MV-4-11 (cell line): ENCODE measurements around the gene AP3S1.
"Not testable (repeated sequence)": the region's sequence is repeated elsewhere in the genome, so short reads cannot be mapped to it uniquely, and the experiment has no call there.

Experiments
- DNase-seq: peaks from one replicate; lab custom pipeline; 2025; lab: John Stamatoyannopoulos, UW

AP3S1 gene

GRCh38 chr5:115841382-115842088 is at the start of gene AP3S1, which contains the start of gene ATG12:
TSS of gene AP3S1 (plus strand) at chr5:115841935. CDS start at chr5:115842038, 103 bp downstream.
TSS of gene ATG12 (minus strand) at chr5:115841565. CDS start at chr5:115841552, 13 bp downstream.
- DNase-seq, result peak; percentile 91

- DNase-seq, result no peak
Observed at GRCh38 chr5:115795700-115796099, 46.0 kb upstream of the AP3S1 start.

- no peak for DNase-seq
Observed at GRCh38 chr5:115796656-115797055, 45.1 kb upstream of the AP3S1 start.

GRCh38 chr5:115798252-115798651 is 43.5 kb upstream of the AP3S1 start:
- DNase-seq, result no peak

DNA sequence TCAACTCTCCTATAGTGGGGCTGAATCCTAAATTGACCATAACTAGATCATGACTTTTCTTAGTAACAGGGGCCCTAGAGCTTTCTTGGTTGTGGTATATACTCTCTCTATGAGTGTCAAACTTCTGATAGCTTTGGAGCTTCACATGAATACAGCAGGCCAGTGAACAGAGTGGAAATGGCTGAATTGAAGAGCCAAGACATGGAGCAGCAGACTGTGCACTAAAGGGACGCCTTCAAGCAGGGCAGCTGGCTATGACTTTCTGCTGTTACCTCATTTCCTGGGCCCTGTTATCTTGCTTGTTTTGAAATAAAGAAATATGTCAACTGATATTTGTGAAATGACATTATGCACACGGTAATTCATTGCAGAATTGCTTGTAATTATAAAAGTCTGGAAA is 41.6 kb upstream of the AP3S1 start:
- no peak for DNase-seq

GRCh38 chr5:115801152-115801551 is 40.6 kb upstream of the AP3S1 start:
- DNase-seq, result no peak

GRCh38 chr5:115801984-115802383 is 39.8 kb upstream of the AP3S1 start:
- no peak for DNase-seq

DNA sequence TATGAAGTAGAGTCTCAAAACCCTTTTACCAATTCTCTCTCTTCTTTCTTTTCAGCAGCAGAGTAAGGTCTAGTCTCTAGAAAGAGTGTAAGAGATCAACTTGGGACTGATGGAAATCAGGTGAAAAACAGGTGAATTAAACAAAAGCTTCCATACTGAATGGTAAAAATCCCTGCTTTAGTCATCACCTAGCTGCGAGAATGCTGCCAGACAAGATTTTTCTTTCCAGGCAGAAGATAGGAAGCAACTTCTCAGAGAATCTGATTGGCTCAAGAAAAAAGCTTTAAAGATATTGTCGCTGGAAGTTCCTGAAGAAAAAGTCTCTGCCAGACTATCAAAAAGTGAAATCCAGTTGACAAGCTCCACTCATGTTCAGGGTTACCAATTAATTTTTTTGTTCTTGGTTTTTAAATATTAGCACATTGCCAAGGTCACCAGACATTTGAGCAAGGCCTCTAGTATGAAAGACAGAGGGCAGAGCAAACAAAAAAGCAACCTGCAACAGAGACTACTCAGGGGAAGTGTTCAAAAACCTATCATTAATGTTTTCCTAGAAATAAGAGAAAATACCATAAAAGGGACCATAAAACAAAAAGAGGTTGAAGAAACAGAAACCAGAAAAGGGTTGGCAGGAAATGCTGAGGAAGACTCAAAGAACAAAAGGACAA is 34.6 kb upstream of the AP3S1 start:
- no peak for DNase-seq

- no peak for DNase-seq
Observed at GRCh38 chr5:115807654-115808052, 34.1 kb upstream of the AP3S1 start.

DNA sequence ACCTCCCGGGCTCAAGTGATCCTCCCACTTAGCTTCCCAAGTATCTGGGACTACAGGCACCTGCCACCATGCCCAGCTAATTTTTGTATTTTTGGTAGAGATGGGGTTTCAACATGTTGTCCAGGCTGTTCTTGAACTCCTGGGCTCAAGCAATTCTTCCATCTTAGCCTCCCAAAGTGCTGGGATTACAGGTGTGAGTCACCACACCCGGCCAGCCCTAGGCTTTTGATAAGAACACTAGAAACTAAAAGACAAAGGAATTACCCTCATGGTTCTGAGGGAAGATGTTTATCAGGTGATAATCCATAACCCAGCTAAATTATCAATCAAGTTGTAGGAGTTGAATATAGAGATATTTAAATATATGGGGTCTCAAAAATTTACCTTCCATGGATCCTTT is 33.7 kb upstream of the AP3S1 start:
- DNase-seq, result not testable (repeated sequence)

- DNase-seq, result no peak
Observed at GRCh38 chr5:115809946-115810345, 31.8 kb upstream of the AP3S1 start.

GRCh38 chr5:115810761-115811160 is 31.0 kb upstream of the AP3S1 start:
- DNase-seq, result no peak

GRCh38 chr5:115811406-115811805 is 30.3 kb upstream of the AP3S1 start:
- DNase-seq, result no peak

DNA sequence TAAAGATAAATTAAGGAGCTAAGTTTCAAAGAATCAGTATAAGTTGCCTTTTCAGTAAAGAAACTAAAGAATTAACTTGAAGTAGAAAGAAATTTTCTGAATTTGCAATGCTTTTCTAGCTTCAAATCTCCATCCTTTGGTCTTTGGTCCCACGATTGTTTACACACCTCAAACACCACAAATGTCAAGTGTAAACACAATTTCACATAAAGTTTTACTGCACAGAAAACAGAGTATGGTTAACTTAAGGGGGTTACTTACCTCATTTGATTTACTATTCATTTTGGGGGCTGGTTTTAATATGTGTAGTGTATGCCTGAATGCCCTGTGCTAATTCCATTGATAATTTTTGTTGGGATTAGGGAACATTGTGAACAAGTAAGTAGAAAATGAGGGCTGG is 29.4 kb upstream of the AP3S1 start:
- DNase-seq, result no peak

GRCh38 chr5:115813719-115814118 is 28.0 kb upstream of the AP3S1 start:
- no peak for DNase-seq

GRCh38 chr5:115815006-115815692 is 26.6 kb upstream of the AP3S1 start:
- DNase-seq, result peak; percentile 46

GRCh38 chr5:115815693-115816225 is 26.0 kb upstream of the AP3S1 start:
- DNase-seq, result no peak

GRCh38 chr5:115816226-115817081 is 25.3 kb upstream of the AP3S1 start, which contains the start of gene CDO1:
TSS of gene CDO1 (minus strand) at chr5:115816659. CDS start at chr5:115816397, 262 bp downstream.
- no peak for DNase-seq

DNA sequence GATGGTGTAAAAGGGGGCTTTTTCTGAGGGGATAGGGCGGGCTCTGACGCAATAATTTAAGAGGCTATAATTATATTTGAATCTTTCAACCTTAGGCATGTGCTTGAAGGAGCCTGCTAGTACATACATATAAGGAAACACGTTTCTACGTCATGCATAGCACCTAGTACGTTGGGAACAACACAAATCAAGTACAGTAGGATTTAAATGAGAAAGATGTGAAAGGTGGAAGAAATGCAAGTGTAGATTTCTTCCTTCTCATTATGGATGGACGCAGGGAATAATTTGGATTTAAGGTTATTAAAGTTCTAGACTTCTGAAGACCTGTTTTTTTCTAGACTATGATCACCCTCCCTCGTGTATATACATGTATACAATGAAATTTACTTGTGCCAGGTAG is 24.3 kb upstream of the AP3S1 start:
- no peak for DNase-seq

GRCh38 chr5:115818821-115819220 is 22.9 kb upstream of the AP3S1 start:
- DNase-seq, result no peak

- DNase-seq, result no peak
Observed at GRCh38 chr5:115820846-115821245, 20.9 kb upstream of the AP3S1 start.

DNA sequence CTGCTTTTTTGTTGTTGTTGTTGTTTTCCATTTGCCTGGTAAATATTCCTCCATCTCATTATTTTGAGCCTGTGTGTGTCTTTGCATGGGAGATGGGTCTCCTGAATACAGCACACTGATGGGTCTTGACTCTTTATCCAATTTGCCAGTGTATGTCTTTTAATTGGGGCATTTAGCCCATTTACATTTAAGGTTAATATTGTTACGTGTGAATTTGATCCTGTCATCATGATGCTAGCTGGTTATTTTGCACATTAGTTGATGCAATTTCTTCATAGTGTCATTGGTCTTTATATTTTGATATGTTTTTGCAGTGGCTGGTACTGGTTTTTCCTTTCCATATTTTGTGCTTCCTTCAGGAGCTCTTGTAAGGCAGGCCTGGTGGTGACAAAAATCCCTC is 16.8 kb upstream of the AP3S1 start:
- DNase-seq, result not testable (repeated sequence)
